PFSK-1 (cell line): ENCODE results near the gene SOBP.

Experiments
- FOXP2 ChIP-seq: optimal IDR thresholded peaks from 2 replicates; pipeline ENCODE3; 2011; ENCODE audit warnings: borderline replicate concordance, control low read depth, inconsistent platforms; ENCODE audit not compliant: insufficient read depth; ENCODE audit errors: extremely low read length, extremely low read depth
- POLR2AphosphoS5 ChIP-seq: IDR thresholded peaks from 2 replicates; pipeline ENCODE4 v1.6.1; 2012; ENCODE audit warnings: low read depth, mild to moderate bottlenecking, control low read depth, low read length, moderate library complexity
- REST ChIP-seq, 2 experiments: IDR thresholded peaks; 2 replicates each; pipeline versions ENCODE4 v1.6.1 to v1.8.0; 2011 to 2012; ENCODE audit warnings: low read depth in 2 of 2, low read length in 2 of 2, control low read depth in 1 of 2, inconsistent platforms in 1 of 2, mild to moderate bottlenecking in 1 of 2, moderate library complexity in 1 of 2; ENCODE audit not compliant: insufficient read depth in 1 of 2
- SIN3A ChIP-seq: IDR thresholded peaks from 2 replicates; pipeline ENCODE4 v1.6.1; 2012; ENCODE audit warnings: mild to moderate bottlenecking, low read length, moderate library complexity, borderline replicate concordance; ENCODE audit not compliant: insufficient read depth
- TAF1 ChIP-seq: IDR thresholded peaks from 2 replicates; pipeline ENCODE4 v1.6.1; 2012; ENCODE audit warnings: low read length, control low read depth, borderline replicate concordance; ENCODE audit not compliant: insufficient read depth

SOBP gene

GRCh38 chr6:107536180-107536961 is 46.5 kb downstream of the SOBP start:
- no peak for TF ChIP-seq SIN3A
- no peak for TF ChIP-seq REST (IDR thresholded peaks at IDR 0.05; ENCODE audit: insufficient read depth in 1 of 2, low read depth in 2 of 2, low read length in 2 of 2)
- TF ChIP-seq TAF1 = no peak
- no peak for TF ChIP-seq FOXP2
- no peak for TF ChIP-seq POLR2AphosphoS5

GRCh38 chr6:107537559-107537958 is 47.6 kb downstream of the SOBP start:
- TF ChIP-seq SIN3A (no peak), FOXP2 (no peak), REST (IDR thresholded peaks at IDR 0.05; ENCODE audit: insufficient read depth in 1 of 2, low read depth in 2 of 2, low read length in 2 of 2) (no peak), POLR2AphosphoS5 (no peak), TAF1 (no peak)

- TF ChIP-seq SIN3A (no peak), TAF1 (no peak), POLR2AphosphoS5 (no peak), FOXP2 (no peak), REST (IDR thresholded peaks at IDR 0.05; ENCODE audit: insufficient read depth in 1 of 2, low read depth in 2 of 2, low read length in 2 of 2) (no peak)
These were observed 49.0 kb downstream of the SOBP start for GRCh38 chr6:107538856-107539387.

GRCh38 chr6:107539409-107539808 is 49.5 kb downstream of the SOBP start:
- TF ChIP-seq SIN3A (no peak), POLR2AphosphoS5 (no peak), TAF1 (no peak), REST (IDR thresholded peaks at IDR 0.05; ENCODE audit: insufficient read depth in 1 of 2, low read depth in 2 of 2, low read length in 2 of 2) (no peak), FOXP2 (no peak)
